Ureter (tissue), 1 donor: ENCODE measurements around the gene LRIT1. TPM values are rescaled to one million over a fixed set of nuclear protein-coding genes. Genes with fewer than 3 reads are reported as not detected.
"Not testable (repeated sequence)": the region's sequence is repeated elsewhere in the genome, so short reads cannot be mapped to it uniquely, and the experiment has no call there.

Experiments used
- DNase-seq: peaks from one replicate; pipeline ENCODE4 v3.0.0-alpha.2; 2020; ENCODE audit warnings: low spot score
- total RNA-seq: library from RNA; stranded (reverse); gene quantifications from one replicate; pipeline ENCODE4 v1.2.4, GENCODE V29; 2023
- donor health status: DM: yes; HTN: yes; CAD: no.

The LRIT1 gene
- total RNA-seq = not detected

GRCh38 chr10:84241185-84241790, at the start of gene LRIT1:
LRIT1 (minus strand) TSS chr10:84241546; CDS start chr10:84241439, 107 bp downstream.
- no peak for DNase-seq

DNA sequence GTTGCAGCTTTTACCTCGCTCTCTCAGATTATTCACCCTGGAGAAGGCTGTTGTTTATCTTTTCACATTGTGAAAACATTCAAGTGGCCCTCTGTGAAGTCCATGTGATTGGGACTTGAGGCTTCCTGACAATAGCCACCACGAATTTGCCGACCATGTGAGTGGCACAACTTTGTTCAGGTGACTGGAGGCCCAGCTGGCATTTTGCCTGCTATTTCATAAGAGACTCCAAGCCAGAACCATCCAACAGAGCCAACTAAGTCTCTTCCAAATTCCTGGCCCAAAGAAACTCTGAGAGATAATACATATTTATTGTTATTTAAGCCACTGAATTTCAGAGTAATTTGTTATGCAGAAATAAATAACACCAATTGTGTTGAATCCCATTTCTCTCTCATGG, 48.9 kb upstream of the LRIT1 start:
- DNase-seq = no peak

DNA sequence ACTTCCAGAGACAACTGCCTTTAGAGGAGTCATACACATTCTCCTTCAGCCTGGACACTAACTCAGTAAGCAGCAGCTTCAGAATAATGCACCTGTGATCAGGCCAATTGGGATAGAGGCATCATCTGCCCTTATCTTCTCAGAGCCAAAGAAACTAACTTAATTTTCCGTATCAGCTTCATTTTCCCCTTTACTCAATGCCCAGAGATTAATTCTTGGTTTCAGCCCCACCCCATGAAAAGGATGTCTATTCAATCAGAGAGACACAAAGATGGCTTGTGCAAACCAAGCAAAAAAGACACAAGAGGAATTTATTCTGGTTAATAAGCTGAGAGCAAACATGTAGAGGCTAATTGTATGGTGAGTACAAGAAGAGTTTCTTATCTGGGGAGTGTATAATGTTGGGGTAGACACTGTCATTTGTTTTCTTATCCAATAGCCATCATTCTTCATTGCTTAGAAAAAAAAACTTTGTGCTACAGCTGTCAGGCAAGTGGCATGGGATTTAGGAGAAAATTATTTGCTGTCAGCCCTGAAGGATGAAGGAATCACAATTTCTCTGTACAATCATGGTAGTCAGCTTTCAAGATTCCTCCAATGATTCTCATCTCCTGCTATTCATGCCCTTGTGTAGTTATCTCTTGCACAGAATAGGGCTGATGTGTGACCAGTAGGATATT, 48.3 kb upstream of the LRIT1 start:
- DNase-seq = no peak

GRCh38 chr10:84288151-84288550, 46.8 kb upstream of the LRIT1 start:
- DNase-seq = no peak

GRCh38 chr10:84286695-84287094, 45.3 kb upstream of the LRIT1 start:
- no peak for DNase-seq

GRCh38 chr10:84279876-84280475, 38.6 kb upstream of the LRIT1 start:
- not testable (repeated sequence) for DNase-seq

GRCh38 chr10:84270708-84271107, 29.4 kb upstream of the LRIT1 start:
- no peak for DNase-seq

GRCh38 chr10:84269773-84270172, 28.4 kb upstream of the LRIT1 start:
- DNase-seq = no peak

- no peak for DNase-seq
Observed at GRCh38 chr10:84269162-84269561, 27.8 kb upstream of the LRIT1 start.

DNA sequence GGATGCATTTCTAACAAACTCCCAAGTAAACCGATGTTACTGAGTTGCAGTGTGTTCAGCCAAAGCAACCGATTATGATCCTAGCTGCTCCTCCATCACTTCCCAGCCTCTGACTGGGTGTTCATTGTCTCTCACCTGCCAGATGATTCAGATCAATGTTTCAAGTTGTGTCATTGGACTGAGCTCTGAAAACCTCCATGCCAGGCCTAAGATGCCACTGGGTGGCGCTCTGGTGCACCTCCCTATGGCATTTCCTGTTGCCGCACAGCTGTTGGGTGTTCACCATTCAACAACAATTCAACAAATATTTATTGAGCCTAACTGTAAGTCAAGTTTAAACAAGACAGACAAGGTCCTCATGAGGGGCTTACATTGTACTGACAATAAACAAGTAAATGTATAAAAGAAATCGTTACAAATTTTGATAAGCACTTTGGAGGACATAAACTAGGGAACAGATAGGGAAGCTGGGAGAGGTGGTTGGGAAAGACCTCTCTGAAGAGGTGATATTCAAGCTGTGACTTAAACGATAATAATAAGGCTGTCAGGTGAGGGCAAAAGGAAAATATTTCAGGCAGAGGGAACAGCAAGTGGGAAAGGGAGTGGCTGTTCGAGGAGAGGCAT, 26.3 kb upstream of the LRIT1 start:
- DNase-seq = no peak

DNA sequence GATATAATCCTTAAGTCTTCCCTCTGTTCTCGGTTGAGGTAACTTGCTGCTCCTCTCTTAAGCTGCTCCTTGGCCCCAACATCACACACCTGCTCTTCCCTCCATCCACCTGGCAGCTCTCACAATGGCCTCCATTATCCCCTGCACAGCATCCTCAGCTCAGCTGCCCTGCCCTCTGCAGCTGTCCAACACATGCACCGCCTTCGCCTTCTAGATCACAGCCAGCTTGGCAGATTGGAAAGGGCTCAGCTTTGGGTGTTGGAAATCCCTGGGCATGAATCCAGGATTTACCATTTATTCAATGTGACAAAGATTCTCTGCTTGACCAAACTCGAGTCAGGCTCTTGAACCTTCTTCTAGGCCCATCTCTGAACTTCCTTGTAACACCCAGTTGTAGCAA, 24.1 kb upstream of the LRIT1 start:
- DNase-seq = no peak

DNA sequence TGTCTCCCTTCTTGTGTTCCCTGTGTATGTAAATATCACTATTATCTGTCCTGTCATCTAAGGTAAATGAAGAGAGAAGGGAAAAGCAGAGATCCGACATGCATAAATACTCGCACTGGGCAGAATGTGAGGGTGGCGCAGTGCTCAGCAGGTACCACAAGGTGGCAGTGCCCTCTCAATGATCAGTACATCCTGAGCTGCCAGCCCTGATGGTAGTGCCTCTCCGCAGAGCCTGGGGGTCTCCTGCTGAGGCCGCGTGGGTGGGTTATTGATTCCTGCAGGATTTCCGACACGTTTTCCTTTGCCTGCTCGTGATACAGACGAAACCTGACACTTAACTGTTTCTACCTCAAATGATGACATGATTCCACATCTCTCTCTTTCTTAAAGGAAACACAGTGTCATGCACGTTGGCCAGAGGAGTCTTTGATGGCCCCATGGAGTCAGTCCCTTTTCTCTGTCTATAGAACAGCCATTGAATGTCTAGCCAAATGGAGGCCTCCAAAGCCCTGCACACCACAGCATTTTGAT, 23.3 kb upstream of the LRIT1 start:
- peak; percentile 72 for DNase-seq

DNA sequence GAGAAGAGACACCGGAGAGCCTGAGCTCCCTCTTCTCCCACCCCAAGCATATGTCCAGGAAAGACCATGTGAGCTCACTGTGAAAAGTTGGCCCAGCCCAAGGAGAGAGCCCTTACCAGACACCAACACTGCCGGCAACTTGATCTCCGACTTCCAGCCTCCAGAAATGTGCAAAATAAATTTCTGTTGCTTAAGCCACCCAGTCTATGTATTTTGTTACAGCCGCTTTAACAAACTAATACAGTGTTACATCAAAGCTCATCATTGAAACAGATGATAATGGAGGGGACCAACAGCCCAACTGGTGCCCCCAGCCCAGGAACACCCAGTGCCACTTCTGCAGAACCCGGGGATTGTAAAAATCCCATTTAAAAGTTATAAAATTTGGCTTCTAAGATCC, 22.4 kb upstream of the LRIT1 start:
- no peak for DNase-seq

- no peak for DNase-seq
Observed at GRCh38 chr10:84262190-84262956, 21.0 kb upstream of the LRIT1 start.

DNA sequence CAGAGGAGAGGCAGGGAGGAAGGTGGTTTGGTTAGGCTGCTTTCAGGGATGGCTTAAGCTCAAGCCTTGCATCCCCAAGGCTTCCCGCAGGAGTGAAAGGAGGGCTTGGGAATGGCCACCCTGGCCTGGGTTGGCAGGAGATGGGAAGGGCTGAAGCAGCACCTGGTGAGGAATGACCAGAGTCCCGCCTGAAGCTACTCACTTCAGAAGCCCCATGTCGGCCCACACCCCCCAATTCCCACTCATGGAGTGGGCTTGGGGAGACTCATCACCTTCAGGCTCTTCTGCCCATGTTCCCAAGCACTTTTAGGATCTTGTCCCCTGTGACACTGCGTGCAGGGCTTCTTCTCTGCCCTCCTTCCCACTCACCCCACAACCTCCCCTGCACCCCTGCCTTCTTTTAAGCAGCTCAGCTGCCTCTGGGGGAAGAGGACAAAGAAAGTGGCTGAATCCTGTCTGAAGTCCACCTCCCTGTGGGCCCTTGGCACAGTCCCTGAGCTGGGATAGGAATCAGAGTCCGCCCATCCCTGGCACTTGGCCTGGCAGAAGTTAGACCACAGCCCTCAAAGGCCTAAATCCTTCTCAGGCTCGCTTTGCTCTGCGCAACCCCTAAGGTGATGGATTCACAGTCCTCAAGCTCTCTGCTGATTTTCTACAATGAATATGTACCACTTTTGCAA, 20.0 kb upstream of the LRIT1 start:
- no peak for DNase-seq

GRCh38 chr10:84258034-84258695, 16.8 kb upstream of the LRIT1 start:
- no peak for DNase-seq

- DNase-seq = no peak
Observed at GRCh38 chr10:84257343-84258020, 16.1 kb upstream of the LRIT1 start.

DNA sequence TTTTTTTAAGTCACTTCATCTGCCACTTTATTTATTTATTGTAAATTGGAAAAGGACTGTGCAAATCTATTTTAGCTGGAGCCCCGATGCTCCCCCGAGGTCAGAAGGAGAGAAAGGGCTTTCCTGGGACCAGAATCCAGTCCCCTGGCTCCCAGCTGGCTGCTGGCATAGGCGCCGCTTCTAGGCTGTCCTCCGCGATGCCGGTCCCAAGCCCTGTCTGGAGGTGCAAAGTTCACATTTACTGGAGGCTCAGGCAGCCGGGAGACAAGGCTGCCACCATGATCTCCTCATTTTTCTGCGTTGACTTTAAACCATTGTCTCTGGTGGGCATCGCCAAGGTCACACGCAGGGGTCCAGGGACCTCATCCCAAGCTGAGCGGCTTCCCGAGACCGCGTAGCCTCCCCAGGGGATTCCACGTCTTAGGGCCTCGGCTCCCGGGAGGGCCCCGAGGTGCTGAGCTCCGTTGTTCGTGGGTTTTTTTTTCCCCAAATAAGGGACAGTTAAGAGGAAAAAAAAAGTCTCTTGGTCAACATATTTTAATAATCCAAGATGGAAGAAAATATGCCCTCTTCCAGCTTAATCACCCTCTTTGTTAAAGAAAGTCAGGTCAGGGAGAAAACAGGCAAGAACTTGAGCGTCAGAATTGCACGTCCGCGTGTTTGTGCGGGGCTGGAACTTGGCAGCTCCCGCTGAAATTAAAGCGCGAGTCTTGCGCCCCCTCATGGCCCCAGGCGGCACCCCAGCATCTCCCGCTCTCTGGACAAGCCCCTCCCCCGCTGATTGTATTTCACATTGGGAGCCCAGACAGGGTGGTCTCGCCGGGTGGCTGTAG, 15.4 kb upstream of the LRIT1 start:
- DNase-seq = peak; percentile 54
